HAP-1 (cell line): ENCODE measurements around the gene TNK2.
"Not testable (repeated sequence)": the region's sequence is repeated elsewhere in the genome, so short reads cannot be mapped to it uniquely, and the experiment has no call there.

Experiments used
- DNase-seq, 2 experiments: peaks; one replicate each; pipeline ENCODE4 v3.0.0-alpha.2; 2016 to 2020; ENCODE audit warnings: low spot score in 2 of 2
- H3K27me3 ChIP-seq: fragments of 250-450 bp; sonication (Bioruptor Pico); 2 replicates; pipeline ENCODE4 v1.5.1; 2020; ENCODE audit warnings: low read depth, mild to moderate bottlenecking, moderate library complexity
- H3K36me3 ChIP-seq: fragments of 250-450 bp; sonication (Bioruptor Pico); replicated peaks from 2 replicates; pipeline ENCODE4 v1.5.1; 2020; ENCODE audit warnings: mild to moderate bottlenecking
- H3K4me1 ChIP-seq: fragments of 250-450 bp; sonication (Bioruptor Pico); 2 replicates; pipeline ENCODE4 v1.5.1; 2020; ENCODE audit warnings: mild to moderate bottlenecking
- H3K4me3 ChIP-seq: fragments of 250-450 bp; sonication (Bioruptor Pico); 2 replicates; pipeline ENCODE4 v1.5.1; 2020; ENCODE audit warnings: mild to moderate bottlenecking, moderate library complexity
- H3K9me3 ChIP-seq: fragments of 250-450 bp; sonication (Bioruptor Pico); 2 replicates; pipeline ENCODE4 v1.5.1; 2020; ENCODE audit warnings: mild to moderate bottlenecking, moderate library complexity
- in situ Hi-C: fragments of 300-500 bp; cut with MboI; formaldehyde crosslinking; loops from 3 replicates; pipeline ENCODE4 v1.14.3; 2020; ENCODE audit warnings: low sequenced_read_pairs, inconsistent platforms, mixed read lengths

TNK2 gene

GRCh38 chr3:195880037-195880431 is 28.3 kb downstream of the TNK2 start:
- H3K4me3 ChIP-seq: no peak overlapping the region
- DNase-seq: no peak
- H3K36me3 ChIP-seq: peaks cover 41% of the 10 kb centered on the region
- in situ Hi-C loops: no loop called here
- H3K27me3 ChIP-seq: no peaks in the 10 kb centered on the region
- no peaks in the 10 kb centered on the region for H3K9me3 ChIP-seq
- no peaks in the 10 kb centered on the region for H3K4me1 ChIP-seq

DNA sequence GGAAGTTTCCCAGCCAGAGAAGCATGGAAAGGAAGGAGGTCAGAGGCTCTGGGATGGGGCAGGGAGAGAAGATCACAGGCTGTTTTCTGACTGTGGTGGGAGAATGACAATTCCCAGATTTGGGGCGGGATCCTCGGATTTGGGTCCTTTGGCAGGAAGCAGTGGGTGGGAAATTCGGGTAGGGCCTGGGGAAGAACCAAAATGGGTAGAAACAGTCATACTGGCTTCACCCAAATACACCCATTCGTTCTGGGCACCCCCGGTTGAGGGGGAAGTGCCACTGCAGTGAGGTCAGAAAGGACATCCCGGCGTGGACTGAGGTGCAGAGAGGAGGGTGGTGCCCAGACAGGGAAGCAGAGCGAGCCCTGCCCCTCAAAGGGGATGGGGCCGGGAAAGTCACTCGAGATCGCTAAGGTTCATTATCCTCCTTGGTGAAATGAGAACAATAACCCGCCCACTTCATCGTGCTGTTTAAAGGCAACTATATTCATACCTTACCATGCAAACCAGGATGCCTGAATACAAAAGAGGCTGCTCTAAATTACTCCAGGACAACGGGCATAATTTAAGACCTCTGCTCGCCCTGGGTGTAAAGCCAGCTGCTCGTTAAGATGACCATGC is 28.8 kb downstream of the TNK2 start:
- H3K4me3 ChIP-seq: no peak overlapping the region
- in situ Hi-C loops: no loop called here
- no peaks in the 10 kb centered on the region for H3K9me3 ChIP-seq
- H3K27me3 ChIP-seq: no peaks in the 10 kb centered on the region
- H3K4me1 ChIP-seq: no peaks in the 10 kb centered on the region
- H3K36me3 ChIP-seq: peaks cover 37% of the 10 kb centered on the region
- DNase-seq: no peak

GRCh38 chr3:195878424-195879274 is 29.7 kb downstream of the TNK2 start:
- H3K4me3 ChIP-seq: no peak overlapping the region
- DNase-seq: no peak

DNA sequence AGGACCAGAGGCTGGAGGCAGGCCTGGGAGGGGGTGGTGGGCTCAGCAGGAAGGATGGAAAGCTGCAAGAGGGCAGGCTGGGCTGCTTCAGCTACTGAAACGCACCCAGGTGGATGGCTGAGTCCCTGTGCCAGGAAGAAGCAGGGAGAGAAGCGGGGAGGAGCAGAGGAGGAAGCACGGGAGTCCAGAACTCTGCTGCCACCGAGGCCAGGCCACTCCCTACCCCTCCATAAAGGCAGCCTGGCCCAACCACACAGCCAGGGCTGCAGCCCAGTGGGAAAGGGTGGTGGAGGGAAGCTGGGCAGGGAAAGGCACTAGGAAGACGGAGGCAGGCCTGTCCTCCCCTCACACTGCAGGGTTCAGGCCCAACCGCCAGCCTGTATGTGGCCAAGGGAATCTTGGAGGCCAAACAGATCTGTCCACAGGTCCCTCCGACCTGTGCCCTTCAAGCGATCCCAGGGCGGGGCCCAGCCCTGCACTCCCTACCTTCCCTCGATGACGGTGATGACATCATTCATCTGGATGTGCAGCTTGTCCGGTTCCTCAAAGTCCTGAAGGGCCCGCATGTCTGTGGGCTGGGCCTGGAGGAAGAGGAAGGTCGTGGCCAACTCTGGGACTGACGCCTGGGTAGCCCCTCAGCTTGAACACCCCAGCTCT is 30.5 kb downstream of the TNK2 start:
- Histone ChIP-seq H3K4me1 (no peaks in the 10 kb centered on the region), H3K4me3 (no peak overlapping the region), H3K27me3 (no peaks in the 10 kb centered on the region), H3K9me3 (no peaks in the 10 kb centered on the region), H3K36me3 (peaks cover 25% of the 10 kb centered on the region)
- in situ Hi-C loops: no loop called here
- DNase-seq: no peak

More at GRCh38 chr3:195878424-195879274, 29.7 kb downstream of the TNK2 start:
- Histone ChIP-seq H3K27me3 (no peaks in the 10 kb centered on the region), H3K36me3 (peaks cover 32% of the 10 kb centered on the region), H3K9me3 (no peaks in the 10 kb centered on the region), H3K4me1 (no peaks in the 10 kb centered on the region)
- in situ Hi-C loops: no loop called here

- H3K36me3 ChIP-seq: peaks cover 29% of the 10 kb centered on the region
- in situ Hi-C loops: no loop called here
- DNase-seq: no peak
- no peaks in the 10 kb centered on the region for H3K9me3 ChIP-seq
- H3K27me3 ChIP-seq: no peaks in the 10 kb centered on the region
- H3K4me1 ChIP-seq: no peaks in the 10 kb centered on the region
- H3K4me3 ChIP-seq: no peak overlapping the region
These were observed 31.1 kb downstream of the TNK2 start for GRCh38 chr3:195877136-195877715.

DNA sequence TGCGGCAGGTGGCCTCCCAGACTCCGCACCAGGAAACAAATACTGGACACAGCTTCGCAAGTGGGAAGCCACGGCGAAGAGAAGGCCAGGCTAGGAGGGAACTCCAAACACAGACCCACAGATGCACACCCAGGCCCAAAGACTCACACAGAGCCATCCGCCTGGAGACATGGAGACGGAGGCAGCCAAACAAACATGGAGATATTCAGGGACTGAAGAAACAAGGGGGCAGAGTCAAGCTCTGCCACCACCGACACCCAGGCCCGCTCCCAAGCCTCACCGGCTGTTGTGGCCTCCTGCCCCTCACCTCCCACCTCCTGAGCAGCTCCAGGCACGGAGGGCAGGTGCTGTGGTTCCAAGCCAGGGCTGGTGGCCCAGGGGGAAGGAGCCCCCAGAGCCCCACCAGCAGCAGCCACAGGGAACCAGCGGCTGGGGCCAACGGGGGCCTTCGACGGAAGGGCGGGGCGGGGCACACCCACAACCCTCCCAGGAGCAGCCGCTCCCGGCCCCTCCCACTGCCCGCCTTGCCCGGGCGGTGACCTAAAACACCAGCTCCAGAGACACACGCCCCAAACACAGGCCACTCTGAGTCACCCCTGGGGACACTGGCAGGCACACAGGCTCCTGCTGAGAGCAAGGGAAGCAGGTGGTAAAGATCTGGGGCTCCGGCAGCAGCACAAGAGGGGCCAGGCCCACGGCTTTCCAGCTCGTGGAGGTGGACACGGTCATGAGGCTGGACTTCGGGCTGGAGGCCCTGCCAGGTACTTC is 31.9 kb downstream of the TNK2 start:
- Histone ChIP-seq H3K27me3 (no peaks in the 10 kb centered on the region), H3K9me3 (no peaks in the 10 kb centered on the region), H3K4me1 (no peaks in the 10 kb centered on the region), H3K4me3 (no peak overlapping the region), H3K36me3 (peaks cover 32% of the 10 kb centered on the region)
- DNase-seq: no peak
- in situ Hi-C loops: no loop called here

- no peak overlapping the region for H3K4me3 ChIP-seq
- H3K27me3 ChIP-seq: no peaks in the 10 kb centered on the region
- H3K9me3 ChIP-seq: no peaks in the 10 kb centered on the region
- in situ Hi-C loops: no loop called here
- H3K36me3 ChIP-seq: peaks cover 32% of the 10 kb centered on the region
- no peak for DNase-seq
- H3K4me1 ChIP-seq: no peaks in the 10 kb centered on the region
These were observed 32.7 kb downstream of the TNK2 start for GRCh38 chr3:195875482-195876236.

- Histone ChIP-seq H3K9me3 (no peaks in the 10 kb centered on the region), H3K4me3 (no peak overlapping the region), H3K4me1 (no peaks in the 10 kb centered on the region), H3K27me3 (no peaks in the 10 kb centered on the region), H3K36me3 (peaks cover 27% of the 10 kb centered on the region)
- in situ Hi-C loops: no loop called here
- no peak for DNase-seq
These were observed 34.4 kb downstream of the TNK2 start for GRCh38 chr3:195873971-195874370.

GRCh38 chr3:195873281-195873887 is 35.0 kb downstream of the TNK2 start:
- H3K9me3 ChIP-seq: no peaks in the 10 kb centered on the region
- H3K36me3 ChIP-seq: peaks cover 25% of the 10 kb centered on the region
- H3K4me3 ChIP-seq: no peak overlapping the region
- in situ Hi-C loops: no loop called here
- H3K27me3 ChIP-seq: no peaks in the 10 kb centered on the region
- no peak for DNase-seq
- H3K4me1 ChIP-seq: no peaks in the 10 kb centered on the region

- in situ Hi-C loops: no loop called here
These were observed 35.6 kb downstream of the TNK2 start for GRCh38 chr3:195872800-195873199.

GRCh38 chr3:195872097-195872496 is 36.3 kb downstream of the TNK2 start:
- in situ Hi-C loops: no loop called here

More at GRCh38 chr3:195872800-195873199, 35.6 kb downstream of the TNK2 start:
- Histone ChIP-seq H3K4me1 (no peaks in the 10 kb centered on the region), H3K36me3 (peaks cover 22% of the 10 kb centered on the region), H3K4me3 (no peak overlapping the region), H3K27me3 (no peaks in the 10 kb centered on the region), H3K9me3 (no peaks in the 10 kb centered on the region)
- no peak for DNase-seq

GRCh38 chr3:195871686-195872085 is 36.7 kb downstream of the TNK2 start:
- peaks cover 18% of the 10 kb centered on the region for H3K36me3 ChIP-seq
- H3K4me3 ChIP-seq, H3K27me3 ChIP-seq, in situ Hi-C loops, DNase-seq, H3K9me3 ChIP-seq, H3K4me1 ChIP-seq: not testable (repeated sequence)

More at GRCh38 chr3:195872097-195872496, 36.3 kb downstream of the TNK2 start:
- no peak for DNase-seq
- Histone ChIP-seq H3K27me3 (no peaks in the 10 kb centered on the region), H3K4me1 (no peaks in the 10 kb centered on the region), H3K9me3 (no peaks in the 10 kb centered on the region), H3K4me3 (no peak overlapping the region), H3K36me3 (peaks cover 21% of the 10 kb centered on the region)
